ENCODE results near the gene ASB5. TPM values are rescaled to one million over a fixed set of nuclear protein-coding genes. Genes with fewer than 3 reads are reported as not detected.

The ASB5 gene
- total and polyA plus RNA-seq, 10 of the 15 experiments (the other 5 are each of a cell fraction or from before 2014, with no cell fraction given): not detected

DNA sequence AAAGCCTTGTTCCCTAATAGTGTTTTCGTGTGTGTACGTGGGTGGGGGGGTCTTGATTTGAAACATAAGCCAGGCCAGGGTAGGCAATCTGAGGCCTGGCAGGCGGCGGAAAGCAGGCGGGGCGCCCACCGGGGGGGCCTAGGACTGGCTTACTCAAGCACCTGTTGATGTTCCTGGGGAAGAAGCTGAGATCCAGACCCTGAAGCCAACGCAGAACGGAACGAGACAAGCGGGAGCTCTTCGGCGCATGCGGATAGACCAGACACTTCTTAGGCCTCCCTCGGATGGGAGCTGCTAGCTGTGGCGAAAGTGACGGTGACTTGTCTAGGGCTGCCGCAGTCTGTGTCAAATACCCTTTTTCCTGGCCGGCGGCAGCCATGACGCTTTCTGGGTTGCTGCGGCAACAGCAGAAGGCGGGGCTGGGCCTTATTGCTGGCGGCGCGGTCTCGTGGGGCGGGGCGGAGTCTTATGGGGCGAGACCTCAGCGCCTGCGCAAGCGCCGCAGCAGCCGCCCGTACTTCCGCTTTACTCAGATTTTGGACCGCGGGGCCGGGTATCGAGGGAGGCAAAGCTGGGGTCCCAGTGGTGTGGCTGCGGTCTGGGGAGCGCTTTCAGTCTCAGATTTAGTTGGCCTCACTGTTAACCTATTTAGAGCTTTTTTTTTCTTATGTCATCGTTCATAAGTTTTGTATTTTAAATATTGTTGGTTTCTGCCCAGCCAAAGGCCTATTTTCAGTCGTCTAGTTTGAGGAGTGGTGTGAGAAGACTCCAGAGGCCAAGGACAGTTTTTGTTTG, 73.6 kb downstream of the ASB5 start, which contains the start of gene SPATA4 (continued):
- TF ChIP-seq MTA2 (IDR thresholded peaks at IDR 0.05; ENCODE audit: low read depth) (peak; percentile 75), NR2C2 (IDR thresholded peaks at IDR 0.05; ENCODE audit: borderline replicate concordance, control insufficient read depth, insufficient read length, low read depth) (no peak), STAT1 (conservative IDR thresholded peaks at IDR 0.05) (no peak; the same call in 1 of the 2 replicates), RB1 (IDR thresholded peaks at IDR 0.05; ENCODE audit: borderline replicate concordance) (no peak), ZNF384 (IDR thresholded peaks at IDR 0.05; ENCODE audit: borderline replicate concordance, low read depth, low read length) (peak; percentile 51; the same call in 1 of the 2 replicates), MYC (IDR thresholded peaks at IDR 0.05; ENCODE audit: insufficient read depth, insufficient read length, insufficient replicate concordance, low read length, severe bottlenecking) (no peak), GABPA (IDR thresholded peaks at IDR 0.05; ENCODE audit: low read depth) (peak; percentile 64), BRCA1 (IDR thresholded peaks at IDR 0.05; ENCODE audit: low read depth, low read length) (no peak), BHLHE40 (IDR thresholded peaks at IDR 0.05; ENCODE audit: borderline replicate concordance in 1 of 2, low read depth in 2 of 2, low read length in 1 of 2) (peak; percentile 59 to 62)
- TF ChIP-seq, protein P1, sequence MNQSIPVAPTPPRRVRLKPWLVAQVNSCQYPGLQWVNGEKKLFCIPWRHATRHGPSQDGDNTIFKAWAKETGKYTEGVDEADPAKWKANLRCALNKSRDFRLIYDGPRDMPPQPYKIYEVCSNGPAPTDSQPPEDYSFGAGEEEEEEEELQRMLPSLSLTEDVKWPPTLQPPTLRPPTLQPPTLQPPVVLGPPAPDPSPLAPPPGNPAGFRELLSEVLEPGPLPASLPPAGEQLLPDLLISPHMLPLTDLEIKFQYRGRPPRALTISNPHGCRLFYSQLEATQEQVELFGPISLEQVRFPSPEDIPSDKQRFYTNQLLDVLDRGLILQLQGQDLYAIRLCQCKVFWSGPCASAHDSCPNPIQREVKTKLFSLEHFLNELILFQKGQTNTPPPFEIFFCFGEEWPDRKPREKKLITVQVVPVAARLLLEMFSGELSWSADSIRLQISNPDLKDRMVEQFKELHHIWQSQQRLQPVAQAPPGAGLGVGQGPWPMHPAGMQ (IDR thresholded peaks at IDR 0.05; ENCODE audit: borderline replicate concordance): peak; percentile 80
- TF ChIP-seq, protein P2, sequence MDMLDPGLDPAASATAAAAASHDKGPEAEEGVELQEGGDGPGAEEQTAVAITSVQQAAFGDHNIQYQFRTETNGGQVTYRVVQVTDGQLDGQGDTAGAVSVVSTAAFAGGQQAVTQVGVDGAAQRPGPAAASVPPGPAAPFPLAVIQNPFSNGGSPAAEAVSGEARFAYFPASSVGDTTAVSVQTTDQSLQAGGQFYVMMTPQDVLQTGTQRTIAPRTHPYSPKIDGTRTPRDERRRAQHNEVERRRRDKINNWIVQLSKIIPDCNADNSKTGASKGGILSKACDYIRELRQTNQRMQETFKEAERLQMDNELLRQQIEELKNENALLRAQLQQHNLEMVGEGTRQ (IDR thresholded peaks at IDR 0.05; ENCODE audit: borderline replicate concordance, low read depth, low read length): no peak; the same call in 1 of the 2 replicates
- TF ChIP-seq, protein P3, sequence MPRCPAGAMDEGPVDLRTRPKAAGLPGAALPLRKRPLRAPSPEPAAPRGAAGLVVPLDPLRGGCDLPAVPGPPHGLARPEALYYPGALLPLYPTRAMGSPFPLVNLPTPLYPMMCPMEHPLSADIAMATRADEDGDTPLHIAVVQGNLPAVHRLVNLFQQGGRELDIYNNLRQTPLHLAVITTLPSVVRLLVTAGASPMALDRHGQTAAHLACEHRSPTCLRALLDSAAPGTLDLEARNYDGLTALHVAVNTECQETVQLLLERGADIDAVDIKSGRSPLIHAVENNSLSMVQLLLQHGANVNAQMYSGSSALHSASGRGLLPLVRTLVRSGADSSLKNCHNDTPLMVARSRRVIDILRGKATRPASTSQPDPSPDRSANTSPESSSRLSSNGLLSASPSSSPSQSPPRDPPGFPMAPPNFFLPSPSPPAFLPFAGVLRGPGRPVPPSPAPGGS (IDR thresholded peaks at IDR 0.05; ENCODE audit: borderline replicate concordance, insufficient read depth, low read depth, low read length, poor library complexity, severe bottlenecking): peak; percentile 85
- TF ChIP-seq, protein P4, sequence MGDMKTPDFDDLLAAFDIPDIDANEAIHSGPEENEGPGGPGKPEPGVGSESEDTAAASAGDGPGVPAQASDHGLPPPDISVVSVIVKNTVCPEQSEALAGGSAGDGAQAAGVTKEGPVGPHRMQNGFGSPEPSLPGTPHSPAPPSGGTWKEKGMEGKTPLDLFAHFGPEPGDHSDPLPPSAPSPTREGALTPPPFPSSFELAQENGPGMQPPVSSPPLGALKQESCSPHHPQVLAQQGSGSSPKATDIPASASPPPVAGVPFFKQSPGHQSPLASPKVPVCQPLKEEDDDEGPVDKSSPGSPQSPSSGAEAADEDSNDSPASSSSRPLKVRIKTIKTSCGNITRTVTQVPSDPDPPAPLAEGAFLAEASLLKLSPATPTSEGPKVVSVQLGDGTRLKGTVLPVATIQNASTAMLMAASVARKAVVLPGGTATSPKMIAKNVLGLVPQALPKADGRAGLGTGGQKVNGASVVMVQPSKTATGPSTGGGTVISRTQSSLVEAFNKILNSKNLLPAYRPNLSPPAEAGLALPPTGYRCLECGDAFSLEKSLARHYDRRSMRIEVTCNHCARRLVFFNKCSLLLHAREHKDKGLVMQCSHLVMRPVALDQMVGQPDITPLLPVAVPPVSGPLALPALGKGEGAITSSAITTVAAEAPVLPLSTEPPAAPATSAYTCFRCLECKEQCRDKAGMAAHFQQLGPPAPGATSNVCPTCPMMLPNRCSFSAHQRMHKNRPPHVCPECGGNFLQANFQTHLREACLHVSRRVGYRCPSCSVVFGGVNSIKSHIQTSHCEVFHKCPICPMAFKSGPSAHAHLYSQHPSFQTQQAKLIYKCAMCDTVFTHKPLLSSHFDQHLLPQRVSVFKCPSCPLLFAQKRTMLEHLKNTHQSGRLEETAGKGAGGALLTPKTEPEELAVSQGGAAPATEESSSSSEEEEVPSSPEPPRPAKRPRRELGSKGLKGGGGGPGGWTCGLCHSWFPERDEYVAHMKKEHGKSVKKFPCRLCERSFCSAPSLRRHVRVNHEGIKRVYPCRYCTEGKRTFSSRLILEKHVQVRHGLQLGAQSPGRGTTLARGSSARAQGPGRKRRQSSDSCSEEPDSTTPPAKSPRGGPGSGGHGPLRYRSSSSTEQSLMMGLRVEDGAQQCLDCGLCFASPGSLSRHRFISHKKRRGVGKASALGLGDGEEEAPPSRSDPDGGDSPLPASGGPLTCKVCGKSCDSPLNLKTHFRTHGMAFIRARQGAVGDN (IDR thresholded peaks at IDR 0.05): no peak
- TF ChIP-seq, protein P5, sequence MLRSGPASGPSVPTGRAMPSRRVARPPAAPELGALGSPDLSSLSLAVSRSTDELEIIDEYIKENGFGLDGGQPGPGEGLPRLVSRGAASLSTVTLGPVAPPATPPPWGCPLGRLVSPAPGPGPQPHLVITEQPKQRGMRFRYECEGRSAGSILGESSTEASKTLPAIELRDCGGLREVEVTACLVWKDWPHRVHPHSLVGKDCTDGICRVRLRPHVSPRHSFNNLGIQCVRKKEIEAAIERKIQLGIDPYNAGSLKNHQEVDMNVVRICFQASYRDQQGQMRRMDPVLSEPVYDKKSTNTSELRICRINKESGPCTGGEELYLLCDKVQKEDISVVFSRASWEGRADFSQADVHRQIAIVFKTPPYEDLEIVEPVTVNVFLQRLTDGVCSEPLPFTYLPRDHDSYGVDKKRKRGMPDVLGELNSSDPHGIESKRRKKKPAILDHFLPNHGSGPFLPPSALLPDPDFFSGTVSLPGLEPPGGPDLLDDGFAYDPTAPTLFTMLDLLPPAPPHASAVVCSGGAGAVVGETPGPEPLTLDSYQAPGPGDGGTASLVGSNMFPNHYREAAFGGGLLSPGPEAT (IDR thresholded peaks at IDR 0.05; ENCODE audit: low read depth): peak; percentile 61
